ENCODE data around the gene ITLN2. TPM values are rescaled to one million over a fixed set of nuclear protein-coding genes. Genes with fewer than 3 reads are reported as not detected.
"Not testable (repeated sequence)": the region's sequence is repeated elsewhere in the genome, so short reads cannot be mapped to it uniquely, and the experiment has no call there.

Gene ITLN2
- total RNA-seq, 5 donors from 2014 or later (not counting 1 experiment from before 2014, with no cell fraction given), result not detected

GRCh38 chr1:160924791-160925651, 29.6 kb downstream of the ITLN2 start:
- DNase-seq, result no peak
- H3K27ac ChIP-seq (ENCODE audit: low read length), result no peak overlapping the region
- H3K4me3 Mint-ChIP-seq, result no peak overlapping the region
- no peaks in the 10 kb centered on the region for H3K4me1 ChIP-seq (ENCODE audit: control insufficient read depth in 1 of 2, extremely low read depth in 1 of 2, insufficient read depth in 2 of 2, low read length in 2 of 2)
- no peak overlapping the region for H3K4me3 ChIP-seq (ENCODE audit: control insufficient read depth in 1 of 2, extremely low read depth in 1 of 2, low read length in 1 of 2)
- ATAC-seq (replicated peaks in 1 of 4), result no peak
- WGBS (ENCODE audit: insufficient coverage), result 80% methylated on average over 1 of the region's 7 CpGs
- H3K27me3 Mint-ChIP-seq, result peaks cover 3 to 5% of the 10 kb centered on the region in 2 donors
- H3K9me3 ChIP-seq, result no peaks in the 10 kb centered on the region
- H3K36me3 Mint-ChIP-seq, result no peaks in the 10 kb centered on the region
- H3K9me3 Mint-ChIP-seq, result peaks cover 6 to 9% (median 9%) of the 10 kb centered on the region in 3 donors
- POLR2A ChIA-PET, result interaction anchor here in 1 of 2 donors (0.6 kb wide), 2 partner anchors 768 to 1973 kb away, joined by 7 to 8 read pairs; no protein-coding TSS in a partner anchor
- no peaks in the 10 kb centered on the region for H3K36me3 ChIP-seq (ENCODE audit: control insufficient read depth in 2 of 2, extremely low read depth in 1 of 2, insufficient read depth in 1 of 2, low read length in 1 of 2)
- no peak overlapping the region for H3K27ac Mint-ChIP-seq
- peaks cover 0 to 4% (median 0%) of the 10 kb centered on the region in 3 donors for H3K4me1 Mint-ChIP-seq
- peaks cover 0 to 9% of the 10 kb centered on the region in 2 experiments for H3K27me3 ChIP-seq (replicated peaks in 1 of 2; ENCODE audit: control insufficient read depth in 2 of 2, extremely low read depth in 1 of 2, insufficient read depth in 2 of 2, low read length in 1 of 2)
- CTCF ChIA-PET, result interaction anchor here in 1 of 2 donors (0.6 kb wide), 2 partner anchors 66 to 1795 kb away, joined by 4 to 11 read pairs; no protein-coding TSS in a partner anchor

GRCh38 chr1:160916666-160917065, 37.9 kb downstream of the ITLN2 start:
- peaks cover 3% of the 10 kb centered on the region for H3K36me3 Mint-ChIP-seq

GRCh38 chr1:160913229-160913628, 41.4 kb downstream of the ITLN2 start:
- H3K27me3 Mint-ChIP-seq; H3K27ac ChIP-seq (ENCODE audit: low read length); H3K27me3 ChIP-seq (replicated peaks in 1 of 2; ENCODE audit: control insufficient read depth in 2 of 2, extremely low read depth in 1 of 2, insufficient read depth in 2 of 2, low read length in 1 of 2); H3K4me1 ChIP-seq (ENCODE audit: control insufficient read depth in 1 of 2, extremely low read depth in 1 of 2, insufficient read depth in 2 of 2, low read length in 2 of 2); H3K36me3 Mint-ChIP-seq; CTCF ChIA-PET; H3K4me3 ChIP-seq (ENCODE audit: control insufficient read depth in 1 of 2, extremely low read depth in 1 of 2, low read length in 1 of 2); ATAC-seq (replicated peaks in 1 of 4); H3K36me3 ChIP-seq (ENCODE audit: control insufficient read depth in 2 of 2, extremely low read depth in 1 of 2, insufficient read depth in 1 of 2, low read length in 1 of 2); H3K4me3 Mint-ChIP-seq; POLR2A ChIA-PET; H3K9me3 ChIP-seq; DNase-seq; H3K9me3 Mint-ChIP-seq; H3K27ac Mint-ChIP-seq; H3K4me1 Mint-ChIP-seq: not testable (repeated sequence)
- 100% methylated on average over 4 of the region's 6 CpGs for whole genome bisulfite sequencing (ENCODE audit: insufficient coverage)

More at GRCh38 chr1:160916666-160917065, 37.9 kb downstream of the ITLN2 start:
- no peak overlapping the region for H3K4me3 Mint-ChIP-seq
- ATAC-seq (replicated peaks in 1 of 4), result no peak
- POLR2A ChIA-PET, result no interaction called here
- no peak overlapping the region for H3K27ac Mint-ChIP-seq
- Histone ChIP-seq H3K27ac (ENCODE audit: low read length) (no peak overlapping the region), H3K27me3 (replicated peaks in 1 of 2; ENCODE audit: control insufficient read depth in 2 of 2, extremely low read depth in 1 of 2, insufficient read depth in 2 of 2, low read length in 1 of 2) (no peaks in the 10 kb centered on the region), H3K36me3 (ENCODE audit: control insufficient read depth in 2 of 2, extremely low read depth in 1 of 2, insufficient read depth in 1 of 2, low read length in 1 of 2) (no peaks in the 10 kb centered on the region), H3K4me1 (ENCODE audit: control insufficient read depth in 1 of 2, extremely low read depth in 1 of 2, insufficient read depth in 2 of 2, low read length in 2 of 2) (no peaks in the 10 kb centered on the region), H3K9me3 (no peaks in the 10 kb centered on the region), H3K4me3 (ENCODE audit: control insufficient read depth in 1 of 2, extremely low read depth in 1 of 2, low read length in 1 of 2) (no peak overlapping the region)
- no peaks in the 10 kb centered on the region for H3K4me1 Mint-ChIP-seq
- WGBS (ENCODE audit: insufficient coverage), result no CpG with 5 or more reads among the region's 2 CpGs
- peaks cover 9% of the 10 kb centered on the region in 2 donors for H3K27me3 Mint-ChIP-seq
- H3K9me3 Mint-ChIP-seq, result no peaks in the 10 kb centered on the region
- CTCF ChIA-PET, result interaction anchor here in 1 of 2 donors (0.6 to 1.0 kb wide), 3 partner anchors 80 to 154 kb away, joined by 3 read pairs; no protein-coding TSS in a partner anchor
- no peak for DNase-seq

DNA sequence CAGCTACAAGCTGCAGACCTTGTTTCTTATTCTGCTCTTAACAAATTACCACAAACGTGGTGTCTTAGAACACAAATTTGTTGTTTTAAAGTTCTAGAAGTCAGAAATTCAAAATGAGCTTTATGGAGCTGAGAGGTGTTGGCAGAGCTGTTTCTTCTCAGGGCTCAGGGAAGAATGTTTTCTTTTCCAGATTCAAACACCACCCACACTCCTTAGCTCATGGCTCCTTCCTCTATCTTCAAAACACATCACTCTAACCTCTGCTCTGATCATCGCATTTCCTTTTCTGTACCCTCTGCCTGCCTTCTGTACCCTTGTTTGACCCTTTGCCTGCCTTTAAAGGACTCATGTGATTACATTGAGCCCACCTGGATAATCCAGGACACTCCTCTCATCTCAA, 42.7 kb downstream of the ITLN2 start:
- Histone ChIP-seq H3K27me3 (replicated peaks in 1 of 2; ENCODE audit: control insufficient read depth in 2 of 2, extremely low read depth in 1 of 2, insufficient read depth in 2 of 2, low read length in 1 of 2) (no peaks in the 10 kb centered on the region), H3K36me3 (ENCODE audit: control insufficient read depth in 2 of 2, extremely low read depth in 1 of 2, insufficient read depth in 1 of 2, low read length in 1 of 2) (no peaks in the 10 kb centered on the region), H3K9me3 (no peaks in the 10 kb centered on the region), H3K4me3 (ENCODE audit: control insufficient read depth in 1 of 2, extremely low read depth in 1 of 2, low read length in 1 of 2) (no peak overlapping the region), H3K27ac (ENCODE audit: low read length) (no peak overlapping the region), H3K4me1 (ENCODE audit: control insufficient read depth in 1 of 2, extremely low read depth in 1 of 2, insufficient read depth in 2 of 2, low read length in 2 of 2) (no peaks in the 10 kb centered on the region)
- H3K36me3 Mint-ChIP-seq, result no peaks in the 10 kb centered on the region
- H3K27me3 Mint-ChIP-seq, result no peaks in the 10 kb centered on the region
- 50% methylated on average over 1 of the region's 2 CpGs for WGBS (ENCODE audit: insufficient coverage)
- no peaks in the 10 kb centered on the region for H3K4me1 Mint-ChIP-seq
- ATAC-seq (replicated peaks in 1 of 4), result no peak
- no peaks in the 10 kb centered on the region for H3K9me3 Mint-ChIP-seq
- CTCF ChIA-PET, result no interaction called here
- POLR2A ChIA-PET, result interaction anchor here in 1 of 2 donors (0.7 kb wide), 1 partner anchor 289 kb away, joined by 3 read pairs; no protein-coding TSS in a partner anchor
- H3K27ac Mint-ChIP-seq, result no peak overlapping the region
- no peak for DNase-seq
- H3K4me3 Mint-ChIP-seq, result no peak overlapping the region

GRCh38 chr1:160911441-160911840, 43.2 kb downstream of the ITLN2 start:
- Histone ChIP-seq H3K36me3 (ENCODE audit: control insufficient read depth in 2 of 2, extremely low read depth in 1 of 2, insufficient read depth in 1 of 2, low read length in 1 of 2) (no peaks in the 10 kb centered on the region), H3K9me3 (no peaks in the 10 kb centered on the region), H3K4me3 (ENCODE audit: control insufficient read depth in 1 of 2, extremely low read depth in 1 of 2, low read length in 1 of 2) (no peak overlapping the region), H3K4me1 (ENCODE audit: control insufficient read depth in 1 of 2, extremely low read depth in 1 of 2, insufficient read depth in 2 of 2, low read length in 2 of 2) (no peaks in the 10 kb centered on the region), H3K27me3 (replicated peaks in 1 of 2; ENCODE audit: control insufficient read depth in 2 of 2, extremely low read depth in 1 of 2, insufficient read depth in 2 of 2, low read length in 1 of 2) (no peaks in the 10 kb centered on the region), H3K27ac (ENCODE audit: low read length) (no peak overlapping the region)
- H3K4me3 Mint-ChIP-seq, result no peak overlapping the region
- no peak overlapping the region for H3K27ac Mint-ChIP-seq
- ChIA-PET POLR2A (no interaction called here), CTCF (no interaction called here)
- no peaks in the 10 kb centered on the region for H3K27me3 Mint-ChIP-seq
- 81% methylated on average over 3 of the region's 7 CpGs for WGBS (ENCODE audit: insufficient coverage)
- no peaks in the 10 kb centered on the region for H3K36me3 Mint-ChIP-seq
- no peak for ATAC-seq (replicated peaks in 1 of 4)
- DNase-seq, result no peak
- H3K4me1 Mint-ChIP-seq, result no peaks in the 10 kb centered on the region
- H3K9me3 Mint-ChIP-seq, result no peaks in the 10 kb centered on the region

DNA sequence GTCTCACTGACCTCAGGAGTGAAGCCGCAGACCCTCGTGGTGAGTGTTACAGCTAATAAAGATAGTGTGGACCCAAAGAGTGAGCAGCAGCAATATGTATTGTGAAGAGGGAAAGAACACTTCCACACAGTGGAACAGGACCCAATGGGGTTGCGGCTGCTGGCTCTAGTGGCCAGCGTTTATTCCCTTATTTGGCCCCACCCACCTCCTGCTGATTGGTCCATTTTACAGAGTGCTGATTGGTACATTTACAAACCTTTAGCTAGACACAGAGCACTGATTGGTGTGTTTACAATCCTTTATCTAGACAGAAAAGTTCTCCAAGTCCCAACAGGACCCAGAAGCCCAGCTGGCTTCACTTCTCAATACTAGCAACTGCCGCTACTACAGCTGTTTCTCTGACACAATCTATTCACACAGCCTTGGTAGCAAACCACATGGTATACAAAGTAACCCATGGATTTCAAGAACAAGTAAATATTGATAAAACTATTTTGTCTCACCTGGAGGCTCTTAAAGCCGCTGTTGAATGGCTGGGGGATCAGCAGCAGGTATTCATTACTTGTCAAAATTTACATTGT, 44.3 kb downstream of the ITLN2 start:
- DNase-seq (no peak), ATAC-seq (replicated peaks in 1 of 4) (no peak)
- Mint-ChIP-seq H3K27ac (no peak overlapping the region), H3K27me3 (no peaks in the 10 kb centered on the region), H3K4me1 (no peaks in the 10 kb centered on the region), H3K4me3 (no peak overlapping the region), H3K36me3 (no peaks in the 10 kb centered on the region), H3K9me3 (no peaks in the 10 kb centered on the region)
- POLR2A ChIA-PET, result no interaction called here
- Histone ChIP-seq H3K27me3 (replicated peaks in 1 of 2; ENCODE audit: control insufficient read depth in 2 of 2, extremely low read depth in 1 of 2, insufficient read depth in 2 of 2, low read length in 1 of 2) (no peaks in the 10 kb centered on the region), H3K4me1 (ENCODE audit: control insufficient read depth in 1 of 2, extremely low read depth in 1 of 2, insufficient read depth in 2 of 2, low read length in 2 of 2) (no peaks in the 10 kb centered on the region), H3K9me3 (no peaks in the 10 kb centered on the region), H3K36me3 (ENCODE audit: control insufficient read depth in 2 of 2, extremely low read depth in 1 of 2, insufficient read depth in 1 of 2, low read length in 1 of 2) (no peaks in the 10 kb centered on the region), H3K4me3 (ENCODE audit: control insufficient read depth in 1 of 2, extremely low read depth in 1 of 2, low read length in 1 of 2) (no peak overlapping the region), H3K27ac (ENCODE audit: low read length) (no peak overlapping the region)
- CTCF ChIA-PET, result interaction anchor here in 1 of 2 donors (0.6 kb wide), 1 partner anchor 1071 kb away, joined by 3 read pairs; no protein-coding TSS in a partner anchor
- no CpG with 5 or more reads among the region's 6 CpGs for WGBS (ENCODE audit: insufficient coverage)
